Stimulated activated CD4-positive, alpha-beta T cell treated with anti-CD3 and anti-CD28 coated beads, Interleukin-4, amount 100 ng/mL, for 48 hours (primary cell): ENCODE results near the gene TTLL5.

Experiments
- DNase-seq, 2 donors: peaks; one replicate each; pipeline ENCODE4 v3.0.0-alpha.2; 2020; ENCODE audit warnings: low read depth in 2 of 2

The TTLL5 gene

DNA sequence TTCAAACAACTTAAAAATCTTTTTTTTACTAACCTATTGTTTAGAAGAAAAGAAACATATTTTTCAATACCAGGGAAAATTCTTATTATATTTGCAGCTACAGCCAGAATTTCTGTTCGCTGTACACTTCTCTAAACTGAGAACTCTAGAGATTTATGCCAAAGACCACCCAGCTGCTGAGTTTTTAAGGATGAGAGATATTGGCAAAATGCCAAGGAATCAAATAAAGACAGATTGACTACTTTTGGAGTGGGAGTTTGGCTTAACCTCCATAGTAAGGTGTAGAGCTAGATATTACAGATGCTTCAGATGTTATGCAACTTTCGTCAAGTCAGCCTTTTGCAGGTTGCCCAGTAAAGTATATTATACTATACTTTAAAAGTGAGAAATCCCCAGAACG lies 71.8 kb downstream of the TTLL5 start:
- no peak for DNase-seq

DNA sequence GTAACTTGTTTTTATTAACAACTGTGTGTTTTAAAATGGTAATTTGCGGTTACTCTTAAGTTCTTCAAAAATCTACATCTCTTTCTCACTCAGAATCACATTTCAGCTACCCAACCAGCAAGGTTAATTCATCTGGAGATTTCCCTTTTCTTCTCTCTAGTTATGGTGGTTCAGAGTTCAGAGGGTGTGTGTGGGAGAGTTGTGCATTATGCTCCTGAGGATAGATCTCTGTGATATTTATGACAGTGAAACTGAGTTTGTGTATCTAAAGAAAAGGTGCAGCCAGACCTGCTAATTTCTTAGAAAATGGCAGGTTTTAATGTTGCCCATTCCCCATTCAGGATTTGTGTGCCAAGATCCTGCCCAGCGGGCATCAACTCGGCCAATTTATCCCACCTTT lies 73.8 kb downstream of the TTLL5 start:
- DNase-seq, result no peak

DNA sequence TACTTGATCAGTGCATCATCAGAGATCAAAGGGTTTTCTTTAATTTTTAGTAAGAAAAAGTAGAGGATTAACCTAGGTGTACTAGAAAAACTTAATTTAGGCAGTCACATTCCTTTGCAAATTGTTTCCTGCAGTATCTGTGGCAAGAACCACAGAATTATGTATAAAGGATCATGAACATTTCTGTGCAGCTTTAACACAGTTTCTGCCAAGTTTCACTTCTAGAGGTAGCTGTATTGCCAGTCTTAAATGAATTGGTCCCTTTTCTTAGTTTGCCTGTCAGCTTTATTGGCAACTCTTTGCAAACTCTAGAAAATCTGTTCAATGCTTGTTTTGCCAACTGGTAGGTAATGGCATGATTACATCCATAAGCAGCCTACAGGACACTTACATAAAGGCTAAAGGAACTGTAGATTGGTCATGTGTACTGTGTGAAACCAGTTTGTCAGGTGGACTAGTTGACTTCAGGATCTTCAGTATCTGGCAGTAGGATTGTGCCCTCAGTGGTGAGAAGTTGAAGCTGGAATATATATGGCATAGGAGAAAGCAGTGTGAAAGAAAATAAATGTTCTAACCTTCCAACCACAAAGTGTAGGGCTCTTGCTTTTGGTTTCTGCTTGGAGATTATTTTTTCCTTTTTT lies 75.9 kb downstream of the TTLL5 start:
- DNase-seq, result no peak

DNA sequence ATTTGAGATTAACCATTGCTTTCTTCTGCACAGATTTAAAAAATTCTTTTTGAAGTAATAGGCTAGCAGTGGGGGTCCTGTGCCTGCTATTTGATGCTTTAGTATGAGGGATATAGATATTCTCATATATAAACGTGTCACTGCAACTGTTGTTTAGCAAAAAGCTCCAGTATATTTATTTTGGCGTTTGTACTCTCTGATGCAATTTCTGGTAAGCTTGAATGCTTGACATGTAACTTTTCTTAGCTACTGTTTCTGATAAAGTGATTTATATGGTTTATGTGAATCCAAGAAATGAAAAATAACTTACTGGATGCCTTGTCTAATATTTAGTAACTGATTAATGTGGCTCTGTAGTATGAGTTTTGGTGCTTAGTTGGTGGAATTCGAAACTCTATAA lies 77.1 kb downstream of the TTLL5 start:
- no peak for DNase-seq

DNA sequence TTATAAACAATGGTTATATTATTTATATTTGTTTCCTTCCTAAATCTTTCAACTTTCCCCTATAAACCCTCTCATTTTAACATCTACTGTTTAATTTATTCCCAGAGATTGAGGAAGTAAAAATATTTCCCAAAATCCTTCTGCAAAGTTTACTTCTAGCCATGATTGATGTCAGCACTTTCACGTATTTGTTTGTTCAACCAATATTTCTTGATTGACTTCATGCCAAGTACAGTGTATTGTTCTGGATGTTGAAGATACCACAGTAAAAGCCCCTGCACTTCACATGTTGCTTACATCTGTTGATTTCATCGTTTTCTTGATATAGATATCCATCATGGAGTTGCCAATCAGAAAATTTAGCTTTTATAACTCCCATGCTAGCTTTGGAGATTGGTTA lies 81.8 kb downstream of the TTLL5 start:
- no peak for DNase-seq

DNA sequence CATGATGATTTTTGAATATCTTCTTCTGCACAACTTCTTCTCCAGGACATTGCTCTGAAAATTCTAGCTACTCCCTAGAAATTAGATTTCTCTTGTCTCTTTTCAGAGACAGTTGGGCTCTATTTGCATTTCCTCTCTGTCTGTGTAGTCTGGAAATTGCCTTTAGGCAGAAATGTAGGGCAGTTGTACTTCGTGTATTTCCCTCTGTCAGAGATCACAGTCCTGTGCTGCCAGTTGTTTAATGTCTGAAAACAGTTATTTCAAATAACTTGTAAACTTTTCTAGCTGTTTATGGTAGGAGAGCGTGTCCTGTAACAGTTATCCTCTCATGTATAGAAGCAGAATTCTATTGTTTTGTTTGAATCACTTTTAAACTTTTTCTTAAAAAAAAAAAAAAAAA lies 86.9 kb downstream of the TTLL5 start:
- no peak for DNase-seq

DNA sequence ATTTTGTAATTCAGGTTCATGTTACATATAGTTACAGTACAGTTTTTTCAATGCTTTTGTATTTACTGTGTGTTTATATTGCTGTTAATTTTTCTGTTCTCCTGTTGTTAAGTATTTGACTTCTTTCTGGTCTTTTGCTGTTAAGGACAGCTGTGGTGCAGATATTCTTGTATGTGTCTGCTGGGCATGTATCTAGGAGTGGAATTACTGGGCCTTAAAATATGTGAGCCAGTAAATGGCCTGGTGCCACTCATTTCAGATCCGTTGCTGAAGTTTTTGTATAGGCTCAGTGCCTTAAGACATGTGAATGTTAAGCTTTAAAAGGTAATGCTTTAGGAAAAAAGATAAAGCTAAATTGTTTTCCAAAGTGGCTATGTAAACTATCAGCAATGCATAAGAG lies 87.3 kb downstream of the TTLL5 start:
- DNase-seq, result no peak

DNA sequence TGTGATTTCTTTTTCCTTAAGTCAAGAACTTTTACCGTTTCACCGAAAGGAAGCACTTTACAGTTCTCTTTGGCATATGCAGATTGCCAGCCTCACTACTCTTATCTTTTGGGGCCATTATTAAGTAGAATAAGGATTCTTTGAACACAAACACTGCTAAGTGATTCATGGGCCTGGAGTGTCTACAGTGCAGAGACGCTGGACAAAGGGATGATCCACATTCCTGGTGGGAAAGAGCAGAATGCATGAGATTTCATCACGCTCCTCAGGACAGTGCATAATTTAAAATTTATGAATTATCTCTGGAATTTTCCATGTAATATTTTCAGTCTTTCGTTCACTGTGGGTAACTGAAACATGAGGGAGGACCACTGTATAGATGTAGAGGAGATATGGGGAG lies 90.2 kb downstream of the TTLL5 start:
- no peak for DNase-seq

DNA sequence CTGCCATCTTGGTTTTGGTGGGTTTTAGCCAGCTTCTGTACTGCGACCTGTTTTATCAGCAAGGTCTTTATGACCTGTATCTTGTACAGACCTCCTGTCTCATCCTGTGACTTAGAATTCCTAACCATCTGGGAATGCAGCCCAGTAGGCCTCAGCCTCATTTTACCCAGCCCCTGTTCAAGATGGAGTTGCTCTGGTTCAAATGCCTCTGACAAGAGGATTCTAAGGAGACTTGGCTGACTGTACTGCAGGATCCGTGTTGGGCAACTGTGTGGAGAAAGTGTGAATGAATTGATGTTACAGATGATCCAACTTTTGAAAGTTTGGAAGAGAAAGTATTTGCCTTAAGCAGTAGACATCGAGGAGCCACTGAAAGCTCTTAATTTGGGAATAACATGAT lies 91.0 kb downstream of the TTLL5 start:
- no peak for DNase-seq

DNA sequence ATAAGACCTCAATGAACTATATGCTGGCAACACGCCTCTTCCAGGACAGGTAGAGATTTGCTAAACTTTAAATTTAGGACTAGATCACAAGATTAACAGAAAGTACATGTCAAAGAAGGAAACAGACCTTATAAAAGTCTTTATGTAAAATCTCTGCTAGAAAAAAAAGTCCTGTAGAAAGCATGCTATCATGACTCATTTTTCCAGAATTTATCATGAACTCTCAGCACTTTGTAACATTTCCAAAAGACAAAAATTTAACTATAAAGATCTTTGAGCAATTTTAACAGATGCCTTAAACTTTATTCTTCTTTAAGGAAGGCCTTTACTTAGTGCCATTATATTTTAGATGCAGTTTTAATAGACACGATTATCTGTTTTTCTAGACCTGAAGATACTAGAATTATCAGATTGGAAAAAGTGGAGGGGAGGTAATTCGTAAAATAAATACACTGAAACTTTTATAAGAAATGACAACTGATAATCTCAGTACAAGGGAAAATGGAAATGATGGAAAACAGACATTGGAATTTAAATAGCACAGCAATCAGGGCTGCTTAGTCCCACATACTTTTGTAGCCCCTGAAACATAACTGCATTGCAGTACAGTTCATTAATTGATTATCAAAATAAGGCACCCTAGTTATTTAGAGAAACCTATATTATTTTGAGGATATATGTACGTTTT lies 92.0 kb downstream of the TTLL5 start:
- DNase-seq, result no peak

DNA sequence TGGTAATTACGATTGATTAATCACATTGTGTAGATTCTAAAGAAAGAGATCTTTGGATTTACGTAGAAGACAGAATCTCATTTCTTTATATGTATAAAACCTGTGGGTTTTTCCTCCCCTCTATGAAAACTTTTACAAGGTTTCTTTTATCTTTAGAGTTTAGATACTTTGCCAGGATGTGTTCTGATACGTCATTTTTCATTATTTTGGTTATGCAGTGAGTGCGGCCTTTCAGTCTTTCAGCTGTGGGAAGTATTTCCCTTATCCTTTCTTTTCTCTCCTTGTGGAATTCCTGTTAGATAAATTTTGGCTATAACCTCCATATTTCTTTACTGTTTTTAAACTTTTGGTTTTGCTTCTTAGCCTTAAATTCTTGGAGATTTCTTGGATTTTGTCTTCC lies 92.7 kb downstream of the TTLL5 start:
- no peak for DNase-seq

DNA sequence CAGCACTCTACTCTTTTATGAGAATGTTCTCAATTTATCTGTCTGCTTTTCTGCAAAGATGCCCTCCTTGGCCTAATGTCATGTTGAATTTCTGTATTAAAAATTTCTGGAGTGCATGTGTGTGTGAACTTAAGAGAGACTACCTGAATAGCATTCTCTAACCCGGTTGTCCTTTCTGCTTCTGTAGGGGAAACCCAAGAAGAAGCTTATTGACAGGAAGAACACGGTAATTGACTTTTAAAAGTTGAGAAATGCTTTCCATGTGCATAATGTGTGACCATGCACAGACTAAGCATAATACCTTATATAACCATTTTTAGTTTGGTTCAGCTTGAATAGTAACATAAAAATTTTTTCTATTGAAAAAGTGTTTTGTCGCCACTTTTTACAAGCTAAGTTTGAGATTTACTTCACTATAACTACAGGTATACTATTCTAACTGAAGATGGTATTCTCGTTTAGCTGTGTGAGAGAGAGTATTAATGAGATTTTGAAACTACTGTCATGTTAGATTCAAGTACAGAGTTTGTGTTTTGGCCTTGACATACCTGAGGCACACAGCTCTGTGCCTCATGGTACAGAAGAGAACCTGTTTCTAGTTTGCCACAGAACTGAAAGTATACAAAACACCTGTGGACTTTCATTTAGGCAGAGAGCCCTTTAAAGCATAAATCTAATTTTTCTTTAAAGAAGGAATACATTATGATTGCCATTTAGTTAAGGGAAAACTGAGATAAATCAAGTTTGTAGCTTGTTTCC lies 96.8 kb downstream of the TTLL5 start:
- DNase-seq, result no peak

DNA sequence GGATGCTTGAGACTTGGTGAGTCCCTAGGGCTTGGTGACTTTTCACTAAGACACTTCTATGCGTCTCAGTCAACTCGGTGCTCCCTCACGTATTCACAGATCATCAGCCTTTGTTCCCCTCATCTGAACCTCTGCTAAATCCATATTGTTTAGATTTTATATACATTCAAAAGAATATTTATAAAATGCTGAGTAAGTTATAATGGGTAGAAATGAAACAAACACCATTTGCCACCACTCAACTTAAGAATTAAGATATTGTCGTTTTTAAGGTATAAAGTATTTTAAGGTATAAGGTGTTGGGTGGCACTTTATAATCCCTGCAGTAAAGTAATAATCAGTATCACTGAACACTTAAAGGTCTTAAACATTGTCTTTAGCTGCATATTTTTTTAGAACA lies 103.0 kb downstream of the TTLL5 start:
- no peak for DNase-seq

DNA sequence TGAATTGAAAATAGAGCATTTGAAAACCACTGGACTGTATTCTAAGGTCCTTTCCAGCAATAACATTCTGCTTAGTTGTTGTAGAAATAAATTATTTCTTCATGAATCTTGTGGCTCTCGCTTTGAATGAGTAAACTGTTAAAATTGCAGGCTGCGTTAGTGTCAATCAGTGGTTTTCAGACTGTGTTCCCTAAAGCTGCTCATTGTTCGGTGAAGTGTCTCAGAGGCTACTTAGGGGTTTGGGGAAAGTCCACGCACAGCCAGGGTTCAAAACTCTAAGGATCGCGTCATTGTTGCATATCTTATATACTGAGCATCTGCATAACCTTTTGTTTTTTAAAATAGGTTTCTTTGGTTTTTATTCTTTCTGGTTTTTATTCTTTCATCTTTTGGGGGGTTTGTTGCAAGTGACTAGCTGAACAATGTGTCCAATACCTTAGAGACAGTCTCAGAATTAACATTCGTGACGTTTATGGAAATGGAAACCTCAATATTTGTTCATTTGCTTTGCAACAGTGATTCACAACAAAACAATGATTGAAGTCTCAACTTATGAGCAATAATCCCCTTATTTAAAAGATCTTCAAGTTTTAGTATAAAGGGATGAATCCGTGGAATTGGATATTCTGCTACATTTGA lies 108.1 kb downstream of the TTLL5 start:
- no peak for DNase-seq

DNA sequence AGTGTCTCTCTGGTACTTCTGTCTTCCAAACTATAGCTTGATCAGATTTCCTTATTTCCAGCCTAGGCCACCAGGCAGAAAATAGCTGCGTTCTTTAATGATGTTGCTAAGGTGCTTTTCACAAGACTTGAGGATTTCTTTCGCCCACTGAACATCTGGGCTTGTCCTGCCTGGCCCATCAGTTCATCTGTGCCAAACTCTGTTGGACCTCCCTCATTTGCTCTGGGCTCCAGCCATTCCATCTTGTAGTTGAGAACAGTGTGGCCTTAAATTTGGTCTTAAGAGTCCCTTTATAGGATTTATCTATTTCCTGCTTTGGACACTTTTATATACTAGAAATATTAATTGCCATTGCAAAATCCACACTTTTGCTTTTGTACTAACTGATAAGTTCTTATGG lies 109.6 kb downstream of the TTLL5 start:
- DNase-seq, result no peak

DNA sequence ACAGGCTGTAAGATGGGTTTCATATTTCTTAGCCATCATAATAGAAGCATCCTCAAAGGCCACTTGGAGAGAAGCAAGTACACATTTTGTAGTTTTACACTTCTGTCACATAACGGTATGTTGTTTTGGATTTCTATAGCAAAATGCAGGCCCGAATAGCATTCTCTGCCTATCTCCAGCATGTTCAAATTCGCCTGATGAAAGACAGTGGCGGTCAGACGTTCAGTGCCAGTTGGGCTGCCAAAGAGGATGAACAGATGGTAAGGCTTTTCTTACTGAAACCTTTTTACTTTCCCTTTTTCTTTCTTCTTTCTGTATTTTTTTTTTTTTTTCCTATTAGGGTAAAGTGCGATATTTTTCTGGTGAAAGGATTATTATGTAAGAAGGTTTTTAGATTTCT lies 110.5 kb downstream of the TTLL5 start:
- no peak for DNase-seq

DNA sequence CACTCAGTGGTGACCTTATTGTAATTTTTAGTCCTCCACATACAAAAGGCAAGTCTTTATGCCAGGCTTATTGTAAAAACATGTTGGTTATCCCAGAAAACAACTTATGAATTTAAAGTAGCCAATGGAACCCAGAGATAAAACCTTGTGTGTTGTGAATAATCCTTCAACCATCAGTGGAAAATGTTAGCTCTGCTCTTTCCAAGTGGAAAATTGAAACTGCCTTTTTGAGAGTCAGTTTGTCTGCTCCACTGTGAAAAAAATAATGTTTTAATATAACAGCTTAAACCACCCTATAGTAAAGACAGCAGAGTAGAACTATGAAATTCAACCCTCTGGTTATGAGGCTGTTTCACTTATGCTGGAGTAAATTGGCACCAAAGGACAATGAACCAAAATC lies 112.0 kb downstream of the TTLL5 start:
- DNase-seq, result no peak

DNA sequence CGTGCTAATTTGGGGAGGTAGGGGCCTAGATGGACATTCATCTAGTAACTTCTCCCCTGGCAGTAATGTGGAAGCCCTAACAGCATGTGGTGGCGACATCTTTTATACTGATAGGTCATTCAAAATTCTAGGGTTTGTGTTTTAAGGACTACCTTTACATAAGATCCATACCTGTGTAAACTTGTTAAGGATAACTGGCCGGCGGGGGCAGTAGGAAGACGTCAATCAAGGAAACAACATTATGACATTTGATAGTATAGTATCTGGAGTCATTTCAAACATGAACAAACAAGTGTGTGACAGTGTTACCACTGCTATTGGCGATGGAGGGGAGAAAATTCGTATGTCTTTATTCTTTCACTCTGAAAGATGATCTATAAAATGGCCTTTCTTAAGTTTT lies 120.0 kb downstream of the TTLL5 start:
- DNase-seq, result no peak

DNA sequence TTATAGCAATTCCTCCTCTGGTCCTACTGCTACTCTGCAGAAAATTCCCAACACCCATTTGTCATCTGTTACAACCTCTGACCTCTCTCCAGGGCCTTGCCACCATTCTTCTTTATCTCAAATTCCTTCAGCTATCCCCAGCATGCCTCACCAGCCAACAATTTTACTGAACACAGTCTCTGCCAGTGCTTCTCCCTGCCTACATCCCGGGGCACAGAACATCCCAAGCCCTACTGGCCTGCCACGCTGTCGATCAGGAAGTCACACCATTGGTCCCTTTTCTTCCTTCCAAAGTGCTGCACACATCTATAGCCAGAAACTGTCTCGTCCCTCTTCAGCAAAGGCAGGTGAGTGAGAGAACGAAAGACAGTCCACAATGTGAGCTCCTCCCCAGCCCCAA lies 122.1 kb downstream of the TTLL5 start:
- DNase-seq, result no peak

DNA sequence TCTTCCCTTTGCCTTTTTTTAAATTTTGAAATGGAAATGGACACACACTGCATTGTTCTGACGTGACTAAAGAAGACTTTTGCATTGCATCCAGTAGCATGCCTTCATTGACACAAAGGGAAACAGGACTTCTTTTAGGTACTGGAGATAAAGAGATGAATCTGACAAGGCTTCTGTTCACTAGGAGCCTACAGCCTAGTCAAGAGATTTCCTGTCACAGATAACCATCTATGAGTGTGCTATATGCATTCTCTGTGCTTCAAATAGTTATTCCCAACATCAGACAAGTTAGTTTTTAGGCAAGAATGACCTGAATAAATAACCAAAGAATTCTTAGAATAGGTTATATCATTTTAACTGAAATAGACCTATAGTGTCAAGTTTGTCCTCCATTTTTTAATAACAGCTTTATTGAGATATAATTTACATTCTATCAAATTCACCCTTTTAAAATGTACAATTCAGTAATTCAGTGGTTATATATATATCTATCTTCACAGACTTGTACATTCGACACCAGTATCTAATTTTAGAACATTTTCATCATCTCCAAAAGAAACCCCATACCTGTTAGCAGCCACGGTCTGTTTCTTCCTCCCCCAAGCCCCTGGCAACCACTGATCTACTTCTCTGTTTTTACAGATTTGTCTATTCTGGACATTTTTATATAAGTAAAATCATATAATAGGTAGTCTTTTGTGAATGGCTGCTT lies 122.7 kb downstream of the TTLL5 start:
- no peak for DNase-seq

DNA sequence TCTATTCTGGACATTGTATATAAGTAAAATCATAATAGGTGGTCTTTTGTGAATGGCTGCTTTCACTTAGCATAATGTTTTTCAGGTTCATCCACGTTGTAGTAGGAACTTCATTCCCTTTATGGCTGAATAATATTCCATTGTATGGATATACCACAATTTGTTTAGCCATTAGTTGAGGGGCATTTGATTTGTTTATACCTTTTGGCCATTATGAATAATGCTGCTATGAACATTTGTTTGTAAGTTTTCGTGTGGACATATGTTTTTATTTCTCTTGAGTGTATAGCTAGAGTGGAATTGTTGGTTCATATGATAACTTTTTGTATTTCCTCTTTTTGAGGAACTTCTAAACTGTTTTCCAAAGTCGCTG lies 123.3 kb downstream of the TTLL5 start:
- no peak for DNase-seq

DNA sequence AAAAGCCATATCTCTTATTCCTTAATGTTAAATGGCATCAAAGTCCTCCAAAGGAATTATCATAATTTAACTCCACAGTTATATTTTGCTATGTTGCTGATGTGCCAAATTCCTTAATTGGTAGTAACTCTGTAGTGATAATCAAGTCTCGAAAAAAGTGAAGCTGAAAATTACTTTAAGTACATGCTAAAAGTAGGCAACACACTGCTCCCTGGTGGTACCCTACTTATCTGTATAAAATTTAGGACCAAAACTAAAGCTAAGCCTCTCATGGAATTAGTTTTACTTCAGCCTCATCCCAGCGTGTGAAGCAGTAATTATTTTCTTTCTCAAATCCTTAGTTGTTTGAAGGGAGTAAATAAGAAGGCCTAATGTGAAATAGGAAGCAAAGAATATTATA lies 132.8 kb downstream of the TTLL5 start:
- DNase-seq, result no peak
